ENCODE measurements around the gene ARSK.

The ARSK gene

GRCh38 chr5:95528565-95528964 lies 26.3 kb upstream of the ARSK start:
- no peak overlapping the region for H3K4me2 ChIP-seq (ENCODE audit: low read length)
- no peaks in the 10 kb centered on the region for H4K20me1 ChIP-seq (ENCODE audit: insufficient read depth, low read length)
- H2AFZ ChIP-seq (ENCODE audit: low read length) = no peak overlapping the region
- H3K27me3 ChIP-seq (ENCODE audit: insufficient read depth, low read length) = no peaks in the 10 kb centered on the region
- H3K79me2 ChIP-seq (ENCODE audit: insufficient read depth, low read length) = no peaks in the 10 kb centered on the region; the same call in 1 of the 2 replicates
- no peaks in the 10 kb centered on the region; the same call in 1 of the 2 replicates for H3F3A ChIP-seq (ENCODE audit: insufficient read depth, low read length)
- H3K4me1 ChIP-seq (ENCODE audit: insufficient read depth, low read length, severe bottlenecking) = no peaks in the 10 kb centered on the region
- no peaks in the 10 kb centered on the region for H3K9me2 ChIP-seq (ENCODE audit: low read depth, low read length)
- H3K9me3 ChIP-seq (ENCODE audit: low read length) = no peaks in the 10 kb centered on the region
- TF ChIP-seq CTCF (IDR thresholded peaks at IDR 0.05; ENCODE audit: low read length) = no peak
- H3K36me3 ChIP-seq (ENCODE audit: insufficient read depth, low read length) = peaks cover 90% of the 10 kb centered on the region
- no peak overlapping the region for H3K9ac ChIP-seq (ENCODE audit: low read length)
- H3K4me3 ChIP-seq (ENCODE audit: low read depth, low read length, poor library complexity, severe bottlenecking) = no peak overlapping the region
- no peak overlapping the region for H3K27ac ChIP-seq (ENCODE audit: low read depth, low read length, poor library complexity, severe bottlenecking)

GRCh38 chr5:95530416-95530815 lies 24.5 kb upstream of the ARSK start:
- peaks cover 85% of the 10 kb centered on the region for H3K36me3 ChIP-seq (ENCODE audit: insufficient read depth, low read length)
- no peak overlapping the region for H3K4me2 ChIP-seq (ENCODE audit: low read length)
- no peaks in the 10 kb centered on the region for H3K9me2 ChIP-seq (ENCODE audit: low read depth, low read length)
- no peaks in the 10 kb centered on the region; the same call in 1 of the 2 replicates for H3F3A ChIP-seq (ENCODE audit: insufficient read depth, low read length)
- no peaks in the 10 kb centered on the region for H3K27me3 ChIP-seq (ENCODE audit: insufficient read depth, low read length)
- H3K79me2 ChIP-seq (ENCODE audit: insufficient read depth, low read length) = no peaks in the 10 kb centered on the region; the same call in 1 of the 2 replicates
- no peaks in the 10 kb centered on the region for H3K4me1 ChIP-seq (ENCODE audit: insufficient read depth, low read length, severe bottlenecking)
- no peak overlapping the region for H3K27ac ChIP-seq (ENCODE audit: low read depth, low read length, poor library complexity, severe bottlenecking)
- TF ChIP-seq CTCF (IDR thresholded peaks at IDR 0.05; ENCODE audit: low read length) (no peak), EZH2 (IDR thresholded peaks at IDR 0.05; ENCODE audit: borderline replicate concordance, low read length) (no peak)
- H2AFZ ChIP-seq (ENCODE audit: low read length) = no peak overlapping the region
- H3K9me3 ChIP-seq (ENCODE audit: low read length) = no peaks in the 10 kb centered on the region
- H4K20me1 ChIP-seq (ENCODE audit: insufficient read depth, low read length) = no peaks in the 10 kb centered on the region
- no peak overlapping the region for H3K4me3 ChIP-seq (ENCODE audit: low read depth, low read length, poor library complexity, severe bottlenecking)
- no peak overlapping the region for H3K9ac ChIP-seq (ENCODE audit: low read length)

- no peak overlapping the region for H3K4me3 ChIP-seq (ENCODE audit: low read depth, low read length, poor library complexity, severe bottlenecking)
- no peaks in the 10 kb centered on the region for H3K27me3 ChIP-seq (ENCODE audit: insufficient read depth, low read length)
- H2AFZ ChIP-seq (ENCODE audit: low read length) = no peak overlapping the region
- no peaks in the 10 kb centered on the region; the same call in 1 of the 2 replicates for H3K79me2 ChIP-seq (ENCODE audit: insufficient read depth, low read length)
- no peaks in the 10 kb centered on the region for H3K4me1 ChIP-seq (ENCODE audit: insufficient read depth, low read length, severe bottlenecking)
- H4K20me1 ChIP-seq (ENCODE audit: insufficient read depth, low read length) = no peaks in the 10 kb centered on the region
- H3K27ac ChIP-seq (ENCODE audit: low read depth, low read length, poor library complexity, severe bottlenecking) = no peak overlapping the region
- peaks cover 86% of the 10 kb centered on the region for H3K36me3 ChIP-seq (ENCODE audit: insufficient read depth, low read length)
- no peaks in the 10 kb centered on the region for H3K9me3 ChIP-seq (ENCODE audit: low read length)
- no peak overlapping the region for H3K4me2 ChIP-seq (ENCODE audit: low read length)
- H3K9ac ChIP-seq (ENCODE audit: low read length) = no peak overlapping the region
- TF ChIP-seq EZH2 (IDR thresholded peaks at IDR 0.05; ENCODE audit: borderline replicate concordance, low read length) = no peak
- no peak for TF ChIP-seq CTCF (IDR thresholded peaks at IDR 0.05; ENCODE audit: low read length)
- H3K9me2 ChIP-seq (ENCODE audit: low read depth, low read length) = no peaks in the 10 kb centered on the region
- H3F3A ChIP-seq (ENCODE audit: insufficient read depth, low read length) = no peaks in the 10 kb centered on the region; the same call in 1 of the 2 replicates
These were observed 23.4 kb upstream of the ARSK start for GRCh38 chr5:95531491-95531890.

Data from OCI-LY1 (cell line).